ENCODE data around the gene SCAF4.

SCAF4 gene

GRCh38 chr21:31731857-31732596 is at the start of gene SCAF4:
TSS of gene SCAF4 (minus strand) at chr21:31732118. CDS start at chr21:31731692, 426 bp downstream.
- TF ChIP-seq CTCF (conservative IDR thresholded peaks at IDR 0.05; ENCODE audit: low read depth), result no peak
- POLR2A ChIA-PET (ENCODE audit: low non-redundant PET), result interaction anchor here (0.6 to 1.0 kb wide), 4 partner anchors 10 to 128 kb away, joined by 3 read pairs; no protein-coding TSS in a partner anchor
- H3K27ac ChIP-seq, result peak within 1 kb of the TSS; percentile 95
- CTCF ChIA-PET, result no interaction called here
- peak; percentile 94 for DNase-seq (ENCODE audit: low spot score)

- H3K27ac ChIP-seq, result no peak overlapping the region
- peak; percentile 60 for DNase-seq (ENCODE audit: low spot score)
- TF ChIP-seq CTCF (conservative IDR thresholded peaks at IDR 0.05; ENCODE audit: low read depth), result 0 out of 2 replicates have a peak, but pooled peaks have one; percentile 13
- ChIA-PET CTCF (interaction anchor here (0.5 to 2.2 kb wide), 15 partner anchors 12 to 1606 kb away, joined by 3 to 10 read pairs (median 3); partner anchors contain the start of gene HUNK), POLR2A (ENCODE audit: low non-redundant PET) (interaction anchor here (1.5 kb wide), 1 partner anchor 48 kb away, joined by 3 read pairs; no protein-coding TSS in a partner anchor)
Observed at GRCh38 chr21:31780944-31781343, 49.0 kb upstream of the SCAF4 start.

- no peak overlapping the region for H3K27ac ChIP-seq
- DNase-seq (ENCODE audit: low spot score), result no peak
- TF ChIP-seq CTCF (conservative IDR thresholded peaks at IDR 0.05; ENCODE audit: low read depth), result no peak
- CTCF ChIA-PET, result no interaction called here
- POLR2A ChIA-PET (ENCODE audit: low non-redundant PET), result no interaction called here
Observed at GRCh38 chr21:31778546-31778945, 46.6 kb upstream of the SCAF4 start.

GRCh38 chr21:31777857-31778256 is 45.9 kb upstream of the SCAF4 start:
- no peak overlapping the region for H3K27ac ChIP-seq
- DNase-seq (ENCODE audit: low spot score), result no peak
- CTCF ChIA-PET, result interaction anchor here (0.6 kb wide), 1 partner anchor 139 kb away, joined by 3 read pairs; no protein-coding TSS in a partner anchor
- POLR2A ChIA-PET (ENCODE audit: low non-redundant PET), result no interaction called here
- TF ChIP-seq CTCF (conservative IDR thresholded peaks at IDR 0.05; ENCODE audit: low read depth), result no peak

GRCh38 chr21:31774031-31774430 is 42.1 kb upstream of the SCAF4 start:
- CTCF ChIA-PET, result interaction anchor here (1.5 kb wide), 1 partner anchor 12 kb away, joined by 5 read pairs; no protein-coding TSS in a partner anchor
- POLR2A ChIA-PET (ENCODE audit: low non-redundant PET), result no interaction called here
- no peak overlapping the region for H3K27ac ChIP-seq
- TF ChIP-seq CTCF (conservative IDR thresholded peaks at IDR 0.05; ENCODE audit: low read depth), result no peak
- DNase-seq (ENCODE audit: low spot score), result no peak

GRCh38 chr21:31772674-31773555 is 41.0 kb upstream of the SCAF4 start:
- DNase-seq (ENCODE audit: low spot score), result no peak
- CTCF ChIA-PET, result interaction anchor here (0.6 to 1.5 kb wide), 2 partner anchors 13 to 372 kb away, joined by 3 to 5 read pairs; no protein-coding TSS in a partner anchor
- TF ChIP-seq CTCF (conservative IDR thresholded peaks at IDR 0.05; ENCODE audit: low read depth), result no peak
- POLR2A ChIA-PET (ENCODE audit: low non-redundant PET), result no interaction called here
- no peak overlapping the region for H3K27ac ChIP-seq
